ENCODE data around the gene CAPN7. TPM values are rescaled to one million over a fixed set of nuclear protein-coding genes. Genes with fewer than 3 reads are reported as not detected.

Gene CAPN7
- total RNA-seq, 1 experiment from 2014 or later = 27.7 TPM

DNA sequence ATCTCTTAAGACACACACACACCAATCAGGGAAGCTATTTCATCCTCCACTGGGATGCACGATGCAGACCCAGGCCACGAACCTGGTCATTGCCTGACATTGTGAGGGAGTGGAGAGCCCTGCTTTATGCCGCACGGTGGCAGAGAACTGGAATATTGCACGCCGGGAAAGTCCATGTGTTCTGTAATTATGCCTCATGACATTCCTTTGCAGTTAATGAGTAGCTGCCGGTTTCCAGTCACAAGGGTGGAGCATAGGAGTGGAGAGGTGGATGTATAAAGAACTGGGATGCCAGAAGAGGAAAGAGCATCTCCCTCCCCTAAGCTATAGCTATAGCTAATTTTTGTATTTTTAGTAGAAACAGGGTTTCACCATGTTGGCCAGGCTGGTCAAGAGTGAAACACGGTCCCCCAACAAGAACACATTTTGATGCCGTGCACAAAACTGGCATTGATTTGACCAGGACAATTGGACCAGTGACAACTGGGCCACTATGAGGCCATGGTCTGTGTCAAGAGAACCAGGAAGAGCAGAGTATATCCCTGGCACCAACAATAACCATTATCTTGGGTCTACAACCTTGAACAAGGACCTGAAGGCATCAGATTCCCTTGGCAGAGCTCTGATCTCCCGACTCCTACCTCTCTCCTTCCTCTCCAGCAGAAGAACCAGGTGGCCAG lies 74.9 kb downstream of the CAPN7 start:
- Histone ChIP-seq H3K4me3 (replicated peaks in 1 of 2; ENCODE audit: low read depth in 1 of 2, low read length in 2 of 2) (no peak overlapping the region), H3K4me1 (ENCODE audit: control insufficient read depth in 1 of 2, insufficient read depth in 2 of 2, low read length in 2 of 2) (peaks cover 5 to 11% of the 10 kb centered on the region in 2 experiments; a peak in 2 of 4 replicates), H3K9me3 (ENCODE audit: control insufficient read depth in 1 of 2, insufficient read depth in 1 of 2, low read depth in 1 of 2, low read length in 2 of 2) (no peaks in the 10 kb centered on the region), H2AFZ (ENCODE audit: low read depth, low read length, poor library complexity, severe bottlenecking) (no peak overlapping the region), H3K9ac (ENCODE audit: low read length) (no peak overlapping the region), H3K9me2 (ENCODE audit: insufficient read depth) (no peaks in the 10 kb centered on the region), H3K27me3 (ENCODE audit: insufficient read depth, low read length) (no peaks in the 10 kb centered on the region), H3K27ac (ENCODE audit: low read depth, low read length) (no peak overlapping the region), H4K20me1 (ENCODE audit: insufficient read depth) (no peaks in the 10 kb centered on the region), H3K36me3 (ENCODE audit: control insufficient read depth in 1 of 2, insufficient read depth in 2 of 2, low read length in 2 of 2) (no peaks in the 10 kb centered on the region), H3K79me2 (ENCODE audit: insufficient read depth, low read length) (0 out of 2 replicates have a peak, but pooled peaks cover 7% of the 10 kb centered on the region), H3K4me2 (ENCODE audit: low read length) (no peak overlapping the region)
- no peak for TF ChIP-seq ATF3 (IDR thresholded peaks at IDR 0.05)
- no peak for TF ChIP-seq ELF1 (IDR thresholded peaks at IDR 0.05; ENCODE audit: borderline replicate concordance, low read depth)
- TF ChIP-seq CBX3 (IDR thresholded peaks at IDR 0.05; ENCODE audit: low read depth) = no peak
- no peak for TF ChIP-seq EZH2phosphoT487 (IDR thresholded peaks at IDR 0.05; ENCODE audit: borderline replicate concordance)
- no peak for TF ChIP-seq SP1 (IDR thresholded peaks at IDR 0.05; ENCODE audit: low read depth)
- no peak for TF ChIP-seq SRF (IDR thresholded peaks at IDR 0.05; ENCODE audit: low read depth)
- TF ChIP-seq EZH2 (IDR thresholded peaks at IDR 0.05) = no peak
- no peak for TF ChIP-seq ZNF274 (IDR thresholded peaks at IDR 0.05; ENCODE audit: low read depth, low read length)
- TF ChIP-seq REST (IDR thresholded peaks at IDR 0.05; ENCODE audit: low read depth) = no peak
- TF ChIP-seq RAD21 (IDR thresholded peaks at IDR 0.05; ENCODE audit: low read depth) = no peak
- TF ChIP-seq JUND (IDR thresholded peaks at IDR 0.05) = no peak
- TF ChIP-seq YY1 (IDR thresholded peaks at IDR 0.05; ENCODE audit: extremely low read depth, insufficient replicate concordance, low read depth, low read length) = no peak
- TF ChIP-seq MAX (IDR thresholded peaks at IDR 0.05) = no peak
- TF ChIP-seq POLR2A (IDR thresholded peaks at IDR 0.05; ENCODE audit: borderline replicate concordance, extremely low read depth, insufficient read depth, insufficient read length) = no peak
- no peak for TF ChIP-seq ZFX (IDR thresholded peaks at IDR 0.05)
- no peak for TF ChIP-seq ZBTB33 (IDR thresholded peaks at IDR 0.05; ENCODE audit: extremely low read depth, insufficient replicate concordance, low read length)
- ATAC-seq (no peak), DNase-seq (ENCODE audit: low read depth, low spot score) (no peak)
- intact Hi-C loops (cut with micrococcal nuclease) = no loop called here
- ChIA-PET RAD21 (ENCODE audit: low non-redundant PET in 1 of 2, low total read pairs in 2 of 2, uncharacterized antibody in 2 of 2, unreplicated experiment in 2 of 2) (no interaction called here), POLR2A (no interaction called here), CTCF (no interaction called here)
- no TSS peak for BruUV-seq (replicated peaks)
